Endothelial cell (in vitro differentiated cells): ENCODE results near the gene RAB3IL1. TPM values are rescaled to one million over a fixed set of nuclear protein-coding genes. Genes with fewer than 3 reads are reported as not detected.

Source experiments
- DNase-seq: peaks from one replicate; pipeline ENCODE4 v3.0.0; 2021; ENCODE audit warnings: low spot score
- H3K27ac Mint-ChIP-seq: one replicate; pipeline ENCODE4 v1.8.0; 2021; ENCODE audit warnings: mixed read lengths, inconsistent platforms; ENCODE audit not compliant: unreplicated experiment
- H3K27me3 Mint-ChIP-seq: one replicate; pipeline ENCODE4 v1.8.0; 2021; ENCODE audit warnings: mild to moderate bottlenecking, moderate library complexity, mixed read lengths, inconsistent platforms; ENCODE audit not compliant: unreplicated experiment
- H3K36me3 Mint-ChIP-seq: one replicate; pipeline ENCODE4 v1.8.0; 2021; ENCODE audit warnings: mild to moderate bottlenecking, low read depth, mixed read lengths, inconsistent platforms; ENCODE audit not compliant: unreplicated experiment
- H3K4me1 Mint-ChIP-seq: one replicate; pipeline ENCODE4 v1.8.0; 2021; ENCODE audit warnings: mild to moderate bottlenecking, mixed read lengths, inconsistent platforms; ENCODE audit not compliant: unreplicated experiment
- H3K4me3 Mint-ChIP-seq: one replicate; pipeline ENCODE4 v1.8.0; 2021; ENCODE audit warnings: mild to moderate bottlenecking, mixed read lengths, inconsistent platforms; ENCODE audit not compliant: unreplicated experiment
- H3K9me3 Mint-ChIP-seq: one replicate; pipeline ENCODE4 v1.8.0; 2021; ENCODE audit warnings: mixed read lengths, inconsistent platforms; ENCODE audit not compliant: unreplicated experiment
- CTCF ChIP-seq: fragments of 200-600 bp; sonication (generic); IDR thresholded peaks from one replicate; pipeline ENCODE4 v1.5.0; 2021; ENCODE audit warnings: antibody characterized with exemption; ENCODE audit not compliant: unreplicated experiment
- total RNA-seq: library from RNA; stranded (reverse); fragmentation: NEBNext Ultra II Directional; extraction: Animal tissue kit (Norgen Biotek cat#: 25700); gene quantifications from one replicate; pipeline ENCODE4 v1.2.1, GENCODE V29; 2021; ENCODE audit not compliant: unreplicated experiment

The RAB3IL1 gene
- total RNA-seq, 1 donor from 2014 or later: 8.9 TPM

- Mint-ChIP-seq H3K27ac (peak overlapping the region; percentile 96), H3K9me3 (no peaks in the 10 kb centered on the region), H3K4me1 (peaks cover 20% of the 10 kb centered on the region), H3K4me3 (peak overlapping the region; percentile 58), H3K36me3 (peaks cover 15% of the 10 kb centered on the region), H3K27me3 (peaks cover 9% of the 10 kb centered on the region)
- no peak for DNase-seq
- no peak for TF ChIP-seq CTCF
Observed at GRCh38 chr11:61880454-61880853, 36.9 kb downstream of the RAB3IL1 start.

GRCh38 chr11:61880031-61880430 is 37.3 kb downstream of the RAB3IL1 start:
- Mint-ChIP-seq H3K4me3 (no peak overlapping the region), H3K27ac (no peak overlapping the region), H3K9me3 (no peaks in the 10 kb centered on the region), H3K4me1 (peaks cover 20% of the 10 kb centered on the region), H3K36me3 (peaks cover 15% of the 10 kb centered on the region), H3K27me3 (peaks cover 9% of the 10 kb centered on the region)
- no peak for DNase-seq
- TF ChIP-seq CTCF: no peak

- DNase-seq: no peak
- no peak overlapping the region for H3K4me3 Mint-ChIP-seq
- H3K4me1 Mint-ChIP-seq: peaks cover 20% of the 10 kb centered on the region
- peaks cover 11% of the 10 kb centered on the region for H3K27me3 Mint-ChIP-seq
- H3K36me3 Mint-ChIP-seq: peaks cover 15% of the 10 kb centered on the region
- H3K9me3 Mint-ChIP-seq: no peaks in the 10 kb centered on the region
- H3K27ac Mint-ChIP-seq: no peak overlapping the region
- no peak for TF ChIP-seq CTCF
Observed at GRCh38 chr11:61879152-61879551, 38.2 kb downstream of the RAB3IL1 start.

- H3K4me1 Mint-ChIP-seq: peaks cover 10% of the 10 kb centered on the region
Observed at GRCh38 chr11:61875698-61876097, 41.7 kb downstream of the RAB3IL1 start.

DNA sequence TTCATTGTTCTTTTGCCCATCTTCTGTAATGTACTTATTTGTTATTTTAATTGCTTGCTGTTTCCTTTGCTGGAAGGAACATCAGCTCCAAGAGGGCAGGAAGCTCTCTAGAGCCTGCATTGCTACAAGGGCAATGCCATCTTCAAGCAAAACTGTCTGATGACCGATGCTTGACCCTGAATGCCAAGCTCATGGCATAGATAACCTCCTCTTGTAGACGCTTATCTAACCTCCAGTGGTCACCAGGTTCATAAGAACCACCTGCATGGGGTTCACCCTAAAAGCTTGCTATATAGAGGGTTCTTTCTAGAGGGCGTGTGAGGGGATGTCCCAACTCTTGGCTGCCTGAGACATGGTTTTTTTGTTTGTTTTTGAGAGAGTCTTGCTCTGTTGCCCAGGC is 42.5 kb downstream of the RAB3IL1 start:
- Mint-ChIP-seq H3K36me3 (peaks cover 4% of the 10 kb centered on the region), H3K9me3 (no peaks in the 10 kb centered on the region), H3K27ac (no peak overlapping the region), H3K27me3 (peaks cover 6% of the 10 kb centered on the region), H3K4me1 (peaks cover 4% of the 10 kb centered on the region), H3K4me3 (no peak overlapping the region)
- DNase-seq: no peak
- TF ChIP-seq CTCF: no peak

More at GRCh38 chr11:61875698-61876097, 41.7 kb downstream of the RAB3IL1 start:
- H3K9me3 Mint-ChIP-seq: no peaks in the 10 kb centered on the region
- H3K27me3 Mint-ChIP-seq: peaks cover 11% of the 10 kb centered on the region
- H3K36me3 Mint-ChIP-seq: peaks cover 8% of the 10 kb centered on the region
- DNase-seq: no peak
- no peak overlapping the region for H3K4me3 Mint-ChIP-seq
- TF ChIP-seq CTCF: no peak
- H3K27ac Mint-ChIP-seq: no peak overlapping the region
